IMR-90 (cell line): Measurements from ENCODE around the gene ATP7A.

Experiments
- BHLHE40 ChIP-seq: fragments of 150-350 bp; IDR thresholded peaks from 2 replicates; pipeline ENCODE4 v1.6.1; 2016; ENCODE audit warnings: mild to moderate bottlenecking, low read depth, low read length
- CEBPB ChIP-seq: IDR thresholded peaks from 2 replicates; pipeline ENCODE4 v1.6.1; 2012; ENCODE audit warnings: low read depth, low read length, improper control_type of control experiment
- CHD1 ChIP-seq: IDR thresholded peaks from 2 replicates; pipeline ENCODE4 v1.6.1; 2012; ENCODE audit warnings: low read depth, low read length, improper control_type of control experiment
- MAFK ChIP-seq: IDR thresholded peaks from 2 replicates; pipeline ENCODE4 v1.6.1; 2012; ENCODE audit warnings: low read depth, low read length, improper control_type of control experiment
- MAZ ChIP-seq: IDR thresholded peaks from 2 replicates; pipeline ENCODE4 v1.6.1; 2012; ENCODE audit warnings: low read depth, mild to moderate bottlenecking, low read length, improper control_type of control experiment, moderate library complexity, borderline replicate concordance
- POLR2A ChIP-seq: IDR thresholded peaks from 2 replicates; pipeline ENCODE4 v1.6.1; 2012; ENCODE audit warnings: mild to moderate bottlenecking, low read depth, low read length
- SMC3 ChIP-seq: fragments of 150-350 bp; IDR thresholded peaks from 2 replicates; pipeline ENCODE4 v1.6.1; 2016; ENCODE audit warnings: low read depth, mild to moderate bottlenecking, antibody characterized with exemption, low read length, moderate library complexity
- TF ChIP-seq, protein P1 (sequence below): fragments of 150-350 bp; IDR thresholded peaks from 2 replicates; pipeline ENCODE4 v1.6.1; 2017; ENCODE audit warnings: mild to moderate bottlenecking, antibody characterized with exemption, low read length, low read depth
- TF ChIP-seq, protein P2 (sequence below): conservative IDR thresholded peaks from 2 replicates; pipeline ENCODE4 v1.5.1; 2012; ENCODE audit warnings: mild to moderate bottlenecking, low read depth, low read length, improper control_type of control experiment

- TF ChIP-seq CEBPB, result no peak
- TF ChIP-seq, protein P1, sequence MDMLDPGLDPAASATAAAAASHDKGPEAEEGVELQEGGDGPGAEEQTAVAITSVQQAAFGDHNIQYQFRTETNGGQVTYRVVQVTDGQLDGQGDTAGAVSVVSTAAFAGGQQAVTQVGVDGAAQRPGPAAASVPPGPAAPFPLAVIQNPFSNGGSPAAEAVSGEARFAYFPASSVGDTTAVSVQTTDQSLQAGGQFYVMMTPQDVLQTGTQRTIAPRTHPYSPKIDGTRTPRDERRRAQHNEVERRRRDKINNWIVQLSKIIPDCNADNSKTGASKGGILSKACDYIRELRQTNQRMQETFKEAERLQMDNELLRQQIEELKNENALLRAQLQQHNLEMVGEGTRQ, result no peak
- TF ChIP-seq, protein P2, sequence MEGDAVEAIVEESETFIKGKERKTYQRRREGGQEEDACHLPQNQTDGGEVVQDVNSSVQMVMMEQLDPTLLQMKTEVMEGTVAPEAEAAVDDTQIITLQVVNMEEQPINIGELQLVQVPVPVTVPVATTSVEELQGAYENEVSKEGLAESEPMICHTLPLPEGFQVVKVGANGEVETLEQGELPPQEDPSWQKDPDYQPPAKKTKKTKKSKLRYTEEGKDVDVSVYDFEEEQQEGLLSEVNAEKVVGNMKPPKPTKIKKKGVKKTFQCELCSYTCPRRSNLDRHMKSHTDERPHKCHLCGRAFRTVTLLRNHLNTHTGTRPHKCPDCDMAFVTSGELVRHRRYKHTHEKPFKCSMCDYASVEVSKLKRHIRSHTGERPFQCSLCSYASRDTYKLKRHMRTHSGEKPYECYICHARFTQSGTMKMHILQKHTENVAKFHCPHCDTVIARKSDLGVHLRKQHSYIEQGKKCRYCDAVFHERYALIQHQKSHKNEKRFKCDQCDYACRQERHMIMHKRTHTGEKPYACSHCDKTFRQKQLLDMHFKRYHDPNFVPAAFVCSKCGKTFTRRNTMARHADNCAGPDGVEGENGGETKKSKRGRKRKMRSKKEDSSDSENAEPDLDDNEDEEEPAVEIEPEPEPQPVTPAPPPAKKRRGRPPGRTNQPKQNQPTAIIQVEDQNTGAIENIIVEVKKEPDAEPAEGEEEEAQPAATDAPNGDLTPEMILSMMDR, result no peak
- TF ChIP-seq CHD1, result no peak
- TF ChIP-seq MAFK, result no peak
- no peak for TF ChIP-seq POLR2A
- TF ChIP-seq MAZ, result no peak
- TF ChIP-seq BHLHE40, result no peak
- no peak for TF ChIP-seq SMC3
Measured at GRCh38 chrX:77935886-77936285, 25.4 kb downstream of the ATP7A start.
